HL-60 (cell line): ENCODE measurements around the gene YAE1.

ENCODE experiments used
- CTCF ChIP-seq: IDR thresholded peaks from one replicate; pipeline ENCODE4 v1.5.1; 2011; ENCODE audit warnings: low read length, control low read depth, inconsistent platforms; ENCODE audit not compliant: insufficient read depth
- POLR2AphosphoS5 ChIP-seq: IDR thresholded peaks from 2 replicates; pipeline ENCODE4 v1.6.1; 2012; ENCODE audit warnings: low read depth
- REST ChIP-seq: IDR thresholded peaks from 2 replicates; pipeline ENCODE4 v1.6.1; 2012; ENCODE audit warnings: low read depth; ENCODE audit not compliant: insufficient replicate concordance
- SPI1 ChIP-seq: IDR thresholded peaks from 2 replicates; pipeline ENCODE4 v1.6.1; 2012; ENCODE audit warnings: low read depth, mild to moderate bottlenecking, borderline replicate concordance

DNA sequence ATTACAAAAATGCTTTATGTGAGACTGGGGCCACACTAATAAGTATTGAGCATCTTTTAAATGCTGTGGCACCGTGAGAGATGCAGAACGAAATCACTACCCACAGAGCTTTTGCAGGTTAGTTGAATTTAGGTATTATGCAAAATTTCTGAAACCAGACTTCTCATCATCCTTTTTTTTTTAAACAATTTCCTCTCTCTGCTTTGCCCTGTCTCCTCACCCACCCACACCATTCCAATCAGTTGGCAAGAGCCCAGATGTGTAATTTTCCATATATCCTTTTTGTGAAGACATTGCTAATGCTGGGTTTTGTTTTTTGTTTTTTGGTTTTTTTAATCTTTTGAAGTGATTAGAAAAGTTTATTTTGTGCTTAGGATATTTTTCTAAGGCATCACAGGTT lies 1.1 kb downstream of the YAE1 start:
- TF ChIP-seq REST (no peak), CTCF (no peak), POLR2AphosphoS5 (no peak), SPI1 (no peak)
